ENCODE data around the gene IRF4. TPM values are rescaled to one million over a fixed set of nuclear protein-coding genes. Genes with fewer than 3 reads are reported as not detected.

Gene IRF4
- total RNA-seq, 5 donors from 2014 or later (not counting 1 experiment from before 2014, with no cell fraction given): 16.9 to 67.2 (median 28.4) TPM

- ChIA-PET CTCF (no interaction called here), POLR2A (no interaction called here)
- H3K9me3 Mint-ChIP-seq: no peaks in the 10 kb centered on the region
- no peak overlapping the region for H3K4me3 Mint-ChIP-seq
- H3K4me1 Mint-ChIP-seq: peaks cover 12 to 16% (median 15%) of the 10 kb centered on the region in 3 donors
- Histone ChIP-seq H3K4me1 (ENCODE audit: control insufficient read depth in 1 of 2, extremely low read depth in 1 of 2, insufficient read depth in 2 of 2, low read length in 2 of 2) (peaks cover 11% of the 10 kb centered on the region in 2 experiments), H3K9me3 (no peaks in the 10 kb centered on the region), H3K4me3 (ENCODE audit: control insufficient read depth in 1 of 2, extremely low read depth in 1 of 2, low read length in 1 of 2) (no peak overlapping the region), H3K27me3 (replicated peaks in 1 of 2; ENCODE audit: control insufficient read depth in 2 of 2, extremely low read depth in 1 of 2, insufficient read depth in 2 of 2, low read length in 1 of 2) (peaks cover 2 to 44% of the 10 kb centered on the region in 2 experiments), H3K27ac (ENCODE audit: low read length) (no peak overlapping the region), H3K36me3 (ENCODE audit: control insufficient read depth in 2 of 2, extremely low read depth in 1 of 2, insufficient read depth in 1 of 2, low read length in 1 of 2) (no peaks in the 10 kb centered on the region)
- DNase-seq (peak in 1 of 35 experiments; percentile 4), ATAC-seq (replicated peaks in 1 of 4) (no peak)
- 96% methylated on average over 9 of the region's 10 CpGs for WGBS (ENCODE audit: insufficient coverage)
- H3K27me3 Mint-ChIP-seq: peaks cover 8 to 30% of the 10 kb centered on the region in 2 donors
- no peaks in the 10 kb centered on the region for H3K36me3 Mint-ChIP-seq
- H3K27ac Mint-ChIP-seq: no peak overlapping the region
These were observed 5.9 kb upstream of the IRF4 start for GRCh38 chr6:385614-386013.

GRCh38 chr6:386688-387266 is 4.8 kb upstream of the IRF4 start:
- WGBS (ENCODE audit: insufficient coverage): 100% methylated on average over 9 of the region's 18 CpGs
- no peak overlapping the region for H3K27ac Mint-ChIP-seq
- no peaks in the 10 kb centered on the region for H3K9me3 Mint-ChIP-seq

GRCh38 chr6:387293-387741 is 4.2 kb upstream of the IRF4 start:
- Mint-ChIP-seq H3K36me3 (no peaks in the 10 kb centered on the region), H3K27ac (no peak overlapping the region), H3K4me3 (no peak overlapping the region), H3K27me3 (peaks cover 7 to 25% of the 10 kb centered on the region in 2 donors), H3K9me3 (no peaks in the 10 kb centered on the region), H3K4me1 (peaks cover 19 to 21% (median 20%) of the 10 kb centered on the region in 3 donors)
- H3K27me3 ChIP-seq (replicated peaks in 1 of 2; ENCODE audit: control insufficient read depth in 2 of 2, extremely low read depth in 1 of 2, insufficient read depth in 2 of 2, low read length in 1 of 2): peaks cover 2 to 49% of the 10 kb centered on the region in 2 experiments
- ATAC-seq (replicated peaks in 1 of 4) (no peak), DNase-seq (peak in 1 of 35 experiments; percentile 4)
- H3K36me3 ChIP-seq (ENCODE audit: control insufficient read depth in 2 of 2, extremely low read depth in 1 of 2, insufficient read depth in 1 of 2, low read length in 1 of 2): no peaks in the 10 kb centered on the region
- POLR2A ChIA-PET: no interaction called here
- CTCF ChIA-PET: no interaction called here
- 90% methylated on average over 6 of the region's 11 CpGs for WGBS (ENCODE audit: insufficient coverage)
- H3K4me1 ChIP-seq (ENCODE audit: control insufficient read depth in 1 of 2, extremely low read depth in 1 of 2, insufficient read depth in 2 of 2, low read length in 2 of 2): peaks cover 13 to 25% of the 10 kb centered on the region in 2 experiments
- H3K9me3 ChIP-seq: no peaks in the 10 kb centered on the region
- H3K4me3 ChIP-seq (ENCODE audit: control insufficient read depth in 1 of 2, extremely low read depth in 1 of 2, low read length in 1 of 2): no peak overlapping the region
- no peak overlapping the region for H3K27ac ChIP-seq (ENCODE audit: low read length)

More at GRCh38 chr6:386688-387266, 4.8 kb upstream of the IRF4 start:
- Histone ChIP-seq H3K27ac (ENCODE audit: low read length) (no peak overlapping the region), H3K4me3 (ENCODE audit: control insufficient read depth in 1 of 2, extremely low read depth in 1 of 2, low read length in 1 of 2) (no peak overlapping the region), H3K4me1 (ENCODE audit: control insufficient read depth in 1 of 2, extremely low read depth in 1 of 2, insufficient read depth in 2 of 2, low read length in 2 of 2) (peaks cover 12 to 20% of the 10 kb centered on the region in 2 experiments), H3K9me3 (no peaks in the 10 kb centered on the region), H3K36me3 (ENCODE audit: control insufficient read depth in 2 of 2, extremely low read depth in 1 of 2, insufficient read depth in 1 of 2, low read length in 1 of 2) (no peaks in the 10 kb centered on the region), H3K27me3 (replicated peaks in 1 of 2; ENCODE audit: control insufficient read depth in 2 of 2, extremely low read depth in 1 of 2, insufficient read depth in 2 of 2, low read length in 1 of 2) (peaks cover 2 to 49% of the 10 kb centered on the region in 2 experiments)
- POLR2A ChIA-PET: no interaction called here
- H3K4me3 Mint-ChIP-seq: no peak overlapping the region
- H3K4me1 Mint-ChIP-seq: peaks cover 19 to 21% (median 20%) of the 10 kb centered on the region in 3 donors
- CTCF ChIA-PET: no interaction called here
- ATAC-seq (replicated peaks in 1 of 4): no peak
- H3K36me3 Mint-ChIP-seq: no peaks in the 10 kb centered on the region
- peak in 1 of 35 experiments; percentile 2 for DNase-seq
- H3K27me3 Mint-ChIP-seq: peaks cover 7 to 25% of the 10 kb centered on the region in 2 donors

GRCh38 chr6:388202-388903 is 3.2 kb upstream of the IRF4 start:
- WGBS (ENCODE audit: insufficient coverage): 83% methylated on average over 5 of the region's 10 CpGs
- Histone ChIP-seq H3K4me1 (ENCODE audit: control insufficient read depth in 1 of 2, extremely low read depth in 1 of 2, insufficient read depth in 2 of 2, low read length in 2 of 2) (peaks cover 17 to 29% of the 10 kb centered on the region in 2 experiments), H3K4me3 (ENCODE audit: control insufficient read depth in 1 of 2, extremely low read depth in 1 of 2, low read length in 1 of 2) (no peak overlapping the region), H3K27ac (ENCODE audit: low read length) (no peak overlapping the region), H3K27me3 (replicated peaks in 1 of 2; ENCODE audit: control insufficient read depth in 2 of 2, extremely low read depth in 1 of 2, insufficient read depth in 2 of 2, low read length in 1 of 2) (peaks cover 2 to 43% of the 10 kb centered on the region in 2 experiments), H3K36me3 (ENCODE audit: control insufficient read depth in 2 of 2, extremely low read depth in 1 of 2, insufficient read depth in 1 of 2, low read length in 1 of 2) (no peaks in the 10 kb centered on the region), H3K9me3 (no peaks in the 10 kb centered on the region)
- ChIA-PET CTCF (no interaction called here), POLR2A (no interaction called here)
- no peak for ATAC-seq (replicated peaks in 1 of 4)
- DNase-seq: no peak
- H3K27ac Mint-ChIP-seq: no peak overlapping the region
- no peaks in the 10 kb centered on the region for H3K36me3 Mint-ChIP-seq
- no peak overlapping the region for H3K4me3 Mint-ChIP-seq
- peaks cover 19 to 21% (median 20%) of the 10 kb centered on the region in 3 donors for H3K4me1 Mint-ChIP-seq
- peaks cover 7 to 20% of the 10 kb centered on the region in 2 donors for H3K27me3 Mint-ChIP-seq
- no peaks in the 10 kb centered on the region for H3K9me3 Mint-ChIP-seq

- Mint-ChIP-seq H3K27me3 (peaks cover 4 to 18% of the 10 kb centered on the region in 2 donors), H3K9me3 (no peaks in the 10 kb centered on the region), H3K36me3 (peaks cover 5% of the 10 kb centered on the region), H3K4me1 (peaks cover 26 to 27% (median 27%) of the 10 kb centered on the region in 3 donors), H3K4me3 (peak overlapping the region in 2 of 3 donors; percentile 48 to 99), H3K27ac (peak overlapping the region; percentile 82 to 85)
- Histone ChIP-seq H3K27me3 (replicated peaks in 1 of 2; ENCODE audit: control insufficient read depth in 2 of 2, extremely low read depth in 1 of 2, insufficient read depth in 2 of 2, low read length in 1 of 2) (peaks cover 2 to 46% of the 10 kb centered on the region in 2 experiments), H3K9me3 (no peaks in the 10 kb centered on the region), H3K4me3 (ENCODE audit: control insufficient read depth in 1 of 2, extremely low read depth in 1 of 2, low read length in 1 of 2) (no peak overlapping the region), H3K27ac (ENCODE audit: low read length) (no peak overlapping the region), H3K4me1 (ENCODE audit: control insufficient read depth in 1 of 2, extremely low read depth in 1 of 2, insufficient read depth in 2 of 2, low read length in 2 of 2) (peaks cover 19 to 36% of the 10 kb centered on the region in 2 experiments), H3K36me3 (ENCODE audit: control insufficient read depth in 2 of 2, extremely low read depth in 1 of 2, insufficient read depth in 1 of 2, low read length in 1 of 2) (no peaks in the 10 kb centered on the region)
- peak in 1 of 35 experiments; percentile 4 for DNase-seq
- ChIA-PET POLR2A (no interaction called here), CTCF (interaction anchor here (0.6 to 1.2 kb wide), 3 partner anchors 10 to 201 kb away, joined by 3 read pairs; no protein-coding TSS in a partner anchor)
- WGBS (ENCODE audit: insufficient coverage): 82% methylated on average over 3 of the region's 7 CpGs
- ATAC-seq (replicated peaks in 1 of 4): no peak
These were observed 2.4 kb upstream of the IRF4 start for GRCh38 chr6:389143-389542.

GRCh38 chr6:389622-390021 is 1.9 kb upstream of the IRF4 start:
- WGBS (ENCODE audit: insufficient coverage): 4% methylated on average over 3 of the region's 8 CpGs
- Histone ChIP-seq H3K9me3 (no peaks in the 10 kb centered on the region), H3K4me1 (ENCODE audit: control insufficient read depth in 1 of 2, extremely low read depth in 1 of 2, insufficient read depth in 2 of 2, low read length in 2 of 2) (peaks cover 19 to 41% of the 10 kb centered on the region in 2 experiments), H3K27ac (ENCODE audit: low read length) (no peak overlapping the region), H3K4me3 (ENCODE audit: control insufficient read depth in 1 of 2, extremely low read depth in 1 of 2, low read length in 1 of 2) (no peak overlapping the region), H3K27me3 (replicated peaks in 1 of 2; ENCODE audit: control insufficient read depth in 2 of 2, extremely low read depth in 1 of 2, insufficient read depth in 2 of 2, low read length in 1 of 2) (peaks cover 2 to 44% of the 10 kb centered on the region in 2 experiments), H3K36me3 (ENCODE audit: control insufficient read depth in 2 of 2, extremely low read depth in 1 of 2, insufficient read depth in 1 of 2, low read length in 1 of 2) (peaks cover 0 to under 1% of the 10 kb centered on the region in 2 donors)
- Mint-ChIP-seq H3K27ac (peak overlapping the region; percentile 82 to 85), H3K36me3 (peaks cover 5% of the 10 kb centered on the region), H3K9me3 (no peaks in the 10 kb centered on the region), H3K4me3 (peak overlapping the region; percentile 48 to 99 (median 58)), H3K27me3 (peaks cover 4 to 15% of the 10 kb centered on the region in 2 donors), H3K4me1 (peaks cover 27 to 29% (median 28%) of the 10 kb centered on the region in 3 donors)
- ChIA-PET CTCF (interaction anchor here in 1 of 2 donors (1.0 to 1.2 kb wide), 2 partner anchors 10 to 14 kb away, joined by 3 read pairs; no protein-coding TSS in a partner anchor), POLR2A (no interaction called here)
- ATAC-seq (replicated peaks in 1 of 4): peak; percentile 40 to 62 (median 51)
- peak in 2 of 35 experiments; percentile 21 to 61 for DNase-seq

Data from T-cell (primary cell).